ENCODE data around the gene UGP2.

GRCh38 chr2:63843791-63844190 is 2.1 kb downstream of the UGP2 start:
- TF ChIP-seq CTCF (IDR thresholded peaks at IDR 0.05; ENCODE audit: insufficient read depth, low read depth, low read length) (no peak), EZH2 (IDR thresholded peaks at IDR 0.05; ENCODE audit: insufficient read depth, low read length) (no peak)
